NT2/D1 (cell line): ENCODE measurements around the gene KLRF1.

Experiments used
- SUZ12 ChIP-seq: IDR thresholded peaks from 2 replicates; pipeline ENCODE4 v1.6.1; 2011; ENCODE audit not compliant: insufficient read length, insufficient read depth; ENCODE audit errors: extremely low read depth
- YY1 ChIP-seq: IDR thresholded peaks from 2 replicates; pipeline ENCODE4 v1.6.1; 2011; ENCODE audit not compliant: insufficient read length, insufficient read depth

DNA sequence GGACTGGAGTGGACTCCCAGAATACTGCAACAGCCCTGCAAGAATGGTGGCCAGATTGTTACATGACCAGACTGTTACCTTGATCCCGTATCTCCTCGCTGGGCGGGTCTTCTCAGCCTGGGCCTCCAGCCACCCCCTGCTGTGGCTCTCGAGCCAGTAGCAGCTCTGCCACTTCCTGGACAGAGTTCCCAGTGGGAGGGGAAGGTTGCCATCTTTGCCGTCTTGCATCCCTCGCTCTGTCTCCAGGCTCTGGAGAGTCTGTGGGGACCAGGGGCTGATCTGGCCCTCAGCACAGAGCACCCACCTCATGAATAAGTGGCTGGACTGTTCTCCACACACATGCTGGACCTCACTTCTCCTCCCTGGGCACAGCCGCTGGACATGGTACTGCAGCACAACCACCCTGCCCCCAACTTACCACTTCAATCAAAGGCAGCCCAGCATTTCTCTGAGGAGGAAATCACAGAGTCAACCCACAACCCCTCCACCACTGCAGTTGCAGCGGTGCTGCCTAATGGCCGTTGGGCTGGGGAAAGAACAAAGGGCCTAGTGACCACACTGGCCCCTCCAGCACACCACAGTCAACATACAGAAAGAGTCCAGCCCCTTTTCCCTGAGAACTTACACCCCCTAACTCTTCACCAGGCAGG lies 6.9 kb upstream of the KLRF1 start:
- TF ChIP-seq YY1 = no peak
- no peak for TF ChIP-seq SUZ12
